GM21723 (cell line): ENCODE results near the gene SPART.
A peak's percentile ranks its signal among the peaks of the same experiment; 100 is the strongest.

Source experiments
- ATAC-seq: cut with Tn5 transposase; IDR thresholded peaks from one replicate; pipeline ENCODE4 v1.9.1; 2021; ENCODE audit warnings: mild to moderate bottlenecking, moderate library complexity; ENCODE audit not compliant: unreplicated experiment

Gene SPART, protein sequence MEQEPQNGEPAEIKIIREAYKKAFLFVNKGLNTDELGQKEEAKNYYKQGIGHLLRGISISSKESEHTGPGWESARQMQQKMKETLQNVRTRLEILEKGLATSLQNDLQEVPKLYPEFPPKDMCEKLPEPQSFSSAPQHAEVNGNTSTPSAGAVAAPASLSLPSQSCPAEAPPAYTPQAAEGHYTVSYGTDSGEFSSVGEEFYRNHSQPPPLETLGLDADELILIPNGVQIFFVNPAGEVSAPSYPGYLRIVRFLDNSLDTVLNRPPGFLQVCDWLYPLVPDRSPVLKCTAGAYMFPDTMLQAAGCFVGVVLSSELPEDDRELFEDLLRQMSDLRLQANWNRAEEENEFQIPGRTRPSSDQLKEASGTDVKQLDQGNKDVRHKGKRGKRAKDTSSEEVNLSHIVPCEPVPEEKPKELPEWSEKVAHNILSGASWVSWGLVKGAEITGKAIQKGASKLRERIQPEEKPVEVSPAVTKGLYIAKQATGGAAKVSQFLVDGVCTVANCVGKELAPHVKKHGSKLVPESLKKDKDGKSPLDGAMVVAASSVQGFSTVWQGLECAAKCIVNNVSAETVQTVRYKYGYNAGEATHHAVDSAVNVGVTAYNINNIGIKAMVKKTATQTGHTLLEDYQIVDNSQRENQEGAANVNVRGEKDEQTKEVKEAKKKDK

GRCh38 chr13:36346222-36347083, at the start of gene SPART:
SPART (minus strand) TSS chr13:36346394; CDS start chr13:36335830, 10,564 bp downstream.
- ATAC-seq = peak; percentile 94

DNA sequence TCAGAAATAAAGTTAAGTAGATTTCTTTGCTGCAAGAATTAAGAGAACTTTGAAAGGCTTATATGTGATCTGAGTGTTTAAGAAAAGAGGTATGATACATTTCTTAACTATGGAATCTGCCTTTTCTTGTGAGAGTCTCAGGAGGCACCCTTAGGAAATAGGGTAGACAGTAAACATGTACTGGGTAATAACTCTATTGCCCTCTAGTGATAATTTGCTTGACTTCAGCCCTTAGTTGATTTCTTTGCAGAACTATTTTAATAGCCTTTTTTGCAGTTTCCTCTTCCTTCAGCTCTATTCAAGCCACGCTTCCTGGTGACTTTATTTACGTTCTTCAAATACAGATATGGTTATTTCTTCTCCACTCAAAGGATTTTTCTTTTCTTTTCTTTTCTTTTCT, 49.1 kb upstream of the SPART start:
- no peak for ATAC-seq

DNA sequence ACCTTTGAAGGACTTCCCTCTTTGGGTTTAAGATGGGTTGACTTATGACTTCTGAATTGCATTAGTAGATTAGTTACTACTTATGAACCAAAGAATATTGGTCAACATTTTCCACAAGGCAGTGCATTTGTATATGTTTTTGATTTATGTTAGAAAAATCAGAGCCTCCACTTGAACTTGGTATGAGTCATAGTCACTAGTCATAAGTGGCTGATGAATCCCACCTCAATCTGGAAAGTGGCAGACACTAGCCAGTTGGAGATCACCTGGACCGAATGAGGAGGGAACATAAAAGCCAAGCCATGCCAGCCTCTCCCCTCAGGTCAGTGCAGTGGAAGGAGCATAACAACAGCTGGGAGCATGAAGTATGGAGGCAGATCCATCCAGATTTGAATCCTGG, 39.3 kb upstream of the SPART start:
- ATAC-seq = no peak

GRCh38 chr13:36382030-36382429, 35.8 kb upstream of the SPART start:
- no peak for ATAC-seq

DNA sequence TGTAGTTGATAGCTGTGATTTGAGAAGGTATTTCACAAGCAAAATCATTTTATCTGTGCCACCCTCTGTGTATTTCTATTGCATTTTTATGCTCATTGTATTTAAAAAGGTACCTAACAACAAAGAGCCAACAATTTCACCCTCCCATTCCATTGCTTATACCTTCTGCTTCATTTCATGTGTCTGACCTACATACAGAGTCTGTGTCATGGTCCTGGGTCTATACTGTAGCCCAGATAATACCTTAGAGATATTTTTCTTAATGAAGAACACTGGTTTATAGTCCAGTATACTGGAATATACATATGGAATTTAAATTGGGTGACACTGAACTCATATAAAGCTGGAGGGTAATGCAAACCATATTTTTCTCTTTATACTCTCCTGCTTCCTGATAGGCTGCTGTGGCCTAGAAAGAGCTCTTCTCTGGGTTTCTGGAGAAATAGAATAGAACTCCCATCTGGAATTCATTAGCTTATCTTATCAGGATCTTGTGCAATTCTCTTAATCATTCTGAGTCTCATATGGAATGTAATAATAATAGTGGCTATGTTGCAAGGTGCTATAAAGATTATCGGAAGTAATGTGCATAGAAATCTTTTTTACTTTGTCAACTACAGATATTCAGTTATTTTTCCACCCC, 31.8 kb upstream of the SPART start:
- ATAC-seq = no peak

- ATAC-seq = no peak
Measured at GRCh38 chr13:36374063-36374462, 27.9 kb upstream of the SPART start.

GRCh38 chr13:36371185-36371584, 25.0 kb upstream of the SPART start:
- no peak for ATAC-seq

DNA sequence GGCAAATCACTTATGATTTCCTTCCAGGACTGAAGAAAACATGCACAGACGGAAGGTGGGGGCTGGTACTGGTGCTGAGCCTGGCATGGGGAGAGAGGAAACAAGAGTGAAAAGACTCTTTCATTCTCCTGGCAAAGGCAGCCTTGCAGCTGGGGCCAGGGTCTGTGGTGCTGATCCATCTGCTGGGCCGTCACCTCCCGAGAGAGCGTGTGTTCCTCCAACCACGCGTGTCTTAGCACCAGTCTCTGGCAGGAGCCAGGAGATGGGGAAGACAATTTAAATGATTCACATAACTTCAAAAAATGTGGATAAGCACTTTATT, 23.9 kb upstream of the SPART start:
- ATAC-seq = no peak

DNA sequence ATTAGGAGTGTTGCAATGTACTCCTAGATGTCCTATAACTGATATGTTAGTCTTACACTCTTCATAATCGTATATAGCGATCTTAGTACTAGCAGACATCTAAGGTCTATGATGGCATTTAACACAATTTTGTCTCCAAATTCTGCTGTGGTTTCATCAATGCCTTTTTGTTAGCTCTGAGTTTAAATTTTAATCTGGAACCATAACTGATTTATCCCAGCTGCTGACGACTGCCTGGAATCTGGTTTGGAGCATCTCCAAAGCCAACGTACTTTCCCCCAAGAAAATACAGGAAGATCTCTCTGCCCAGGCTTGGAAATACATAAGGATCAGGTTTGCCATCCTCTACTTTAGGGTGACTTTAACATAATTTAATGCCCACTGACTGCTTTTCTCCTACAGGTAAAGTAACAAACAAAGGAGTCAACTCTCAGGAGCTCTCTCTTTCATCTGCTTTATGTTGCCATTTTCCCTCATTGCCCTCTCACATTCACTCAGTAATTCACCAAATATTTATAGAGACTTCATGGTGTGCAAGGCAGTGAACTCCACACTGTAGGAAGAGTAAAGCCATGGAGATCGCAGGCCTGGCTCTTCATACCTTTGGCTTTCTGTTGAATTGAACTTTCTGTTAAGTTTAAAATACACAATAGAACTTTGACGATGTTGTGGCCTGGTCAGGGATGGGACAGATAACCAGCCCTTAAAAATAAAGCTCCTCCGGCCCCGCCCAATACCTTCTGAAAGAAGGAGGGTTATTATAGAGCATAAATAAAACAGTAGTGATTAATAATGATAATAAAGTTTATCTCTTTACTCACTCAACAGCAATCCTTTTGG, 23.3 kb upstream of the SPART start:
- no peak for ATAC-seq

GRCh38 chr13:36366031-36366430, 19.8 kb upstream of the SPART start:
- ATAC-seq = no peak

- no peak for ATAC-seq
Measured at GRCh38 chr13:36363366-36363863, 17.2 kb upstream of the SPART start.

GRCh38 chr13:36362914-36363313, 16.7 kb upstream of the SPART start:
- ATAC-seq = no peak

DNA sequence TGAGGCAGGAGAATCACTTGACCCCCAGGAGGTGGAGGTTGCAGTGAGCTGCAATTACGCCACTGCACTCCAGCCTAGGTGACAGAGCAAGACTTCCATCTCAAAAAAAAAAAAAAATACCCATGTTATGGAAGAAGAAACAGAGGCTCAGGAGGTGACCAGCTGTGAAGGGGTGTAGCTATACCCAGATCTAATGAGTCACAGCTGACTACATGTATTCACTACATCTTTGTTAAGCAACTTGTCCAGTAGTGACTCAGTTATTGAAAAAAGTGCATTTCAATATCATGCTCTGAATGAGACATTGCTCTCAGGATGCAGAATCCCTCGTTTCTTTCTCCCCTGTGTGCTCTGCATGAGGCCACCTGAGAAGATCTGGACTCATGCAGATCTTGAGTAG, 16.1 kb upstream of the SPART start:
- no peak for ATAC-seq

GRCh38 chr13:36360903-36361302, 14.7 kb upstream of the SPART start:
- ATAC-seq = no peak

DNA sequence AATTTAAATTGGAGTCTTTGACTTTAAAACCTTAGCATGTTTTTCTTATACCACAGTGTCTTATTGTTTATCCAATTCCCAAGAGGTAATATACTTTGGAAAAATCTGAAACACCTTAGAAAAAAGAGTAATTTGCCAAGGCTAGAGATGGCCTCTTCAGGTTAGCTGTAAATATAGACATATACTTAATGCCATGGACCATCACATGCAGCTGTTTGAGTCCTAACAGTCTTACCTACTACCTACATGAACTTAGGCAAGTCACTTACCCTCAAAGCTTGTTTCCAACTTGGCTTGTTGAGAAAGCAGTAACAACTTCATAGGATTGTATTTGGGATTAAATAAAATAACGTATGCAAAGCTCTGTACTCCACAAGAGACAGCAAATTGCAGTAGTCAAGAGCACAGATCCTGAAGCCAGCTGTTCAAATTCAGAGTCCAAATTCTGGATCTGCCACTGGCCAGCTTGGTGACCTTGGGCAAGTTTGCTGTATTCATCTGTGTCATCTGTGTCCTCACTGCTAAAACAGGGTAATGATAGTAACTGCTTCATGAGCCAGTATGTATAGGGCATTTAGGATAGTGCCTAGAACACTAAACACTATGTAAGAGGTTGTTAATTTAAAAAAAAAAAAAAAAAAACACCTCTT, 13.2 kb upstream of the SPART start:
- ATAC-seq = no peak

DNA sequence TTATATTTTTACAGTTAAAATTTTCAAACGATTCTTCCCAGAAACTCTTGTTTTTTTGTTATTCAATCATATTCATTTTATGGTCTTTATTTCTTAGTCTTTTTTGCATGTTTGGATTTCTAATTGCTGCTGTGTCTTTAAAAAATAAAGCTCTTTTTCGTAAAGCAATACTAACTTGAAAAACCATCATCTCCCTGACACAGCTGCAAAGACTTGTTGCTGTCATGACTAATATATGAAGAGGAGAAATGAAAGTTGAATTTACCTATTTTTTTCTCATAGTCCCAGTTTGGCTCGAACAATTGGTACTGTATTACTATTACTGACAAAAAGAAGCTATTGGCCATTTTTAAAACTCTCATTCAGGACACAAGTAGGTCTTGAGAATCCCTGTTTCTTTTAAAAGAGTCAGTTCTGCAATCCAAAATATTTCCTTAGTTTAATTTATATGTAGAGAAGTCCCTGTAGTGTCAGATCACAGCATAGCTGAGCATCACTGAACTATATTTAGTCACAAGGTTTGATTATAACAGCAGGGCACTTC, 12.1 kb upstream of the SPART start:
- ATAC-seq = no peak

DNA sequence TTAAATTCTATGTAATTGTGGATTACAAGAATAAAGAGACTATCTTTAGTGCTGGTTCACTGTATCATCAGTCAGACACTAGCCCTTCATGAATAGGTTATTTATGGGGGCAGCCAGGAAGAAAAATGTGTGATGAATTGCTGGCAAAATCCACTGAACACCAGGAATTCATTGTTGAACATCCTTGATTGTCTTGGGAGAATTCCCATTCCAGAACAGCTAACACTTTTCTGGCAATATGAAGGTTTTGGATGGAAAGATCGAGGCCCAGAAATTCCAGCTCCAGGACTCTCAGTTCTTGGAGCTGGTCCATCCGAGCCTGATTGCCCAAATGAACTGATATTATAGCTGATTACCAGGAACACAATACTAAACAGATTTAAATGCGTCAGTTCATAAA, 11.5 kb upstream of the SPART start:
- no peak for ATAC-seq

DNA sequence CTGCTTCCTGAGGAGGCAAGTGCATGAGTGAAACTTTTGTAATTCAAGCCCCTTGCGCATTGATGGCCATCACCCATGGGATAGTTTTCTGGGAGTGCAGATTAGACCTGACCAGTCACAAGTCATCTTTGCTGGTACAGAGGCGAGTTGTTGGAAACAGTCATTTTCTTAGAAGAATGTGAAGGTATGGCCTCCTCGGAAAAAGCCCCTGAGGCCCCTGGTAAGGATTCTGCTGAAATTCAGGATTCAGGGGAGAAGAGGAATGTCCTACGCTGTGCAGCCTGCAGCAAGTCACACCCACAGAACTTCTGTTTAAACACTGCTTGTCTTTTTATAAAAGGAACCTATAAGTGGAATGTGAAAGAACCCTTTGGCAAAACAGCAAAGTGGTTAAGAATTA, 11.0 kb upstream of the SPART start:
- no peak for ATAC-seq

GRCh38 chr13:36356058-36356457, 9.9 kb upstream of the SPART start:
- ATAC-seq = no peak
